NCI-H82 treated with DMSO at 0.1 percent for 48 hours (cell line): ENCODE data around the gene SCUBE1.
"Not testable (repeated sequence)": the region's sequence is repeated elsewhere in the genome, so short reads cannot be mapped to it uniquely, and the experiment has no call there.

Experiments used
- DNase-seq: peaks from one replicate; lab custom pipeline; 2025; ENCODE audit not compliant: unreplicated experiment; lab: John Stamatoyannopoulos, UW

The SCUBE1 gene

DNA sequence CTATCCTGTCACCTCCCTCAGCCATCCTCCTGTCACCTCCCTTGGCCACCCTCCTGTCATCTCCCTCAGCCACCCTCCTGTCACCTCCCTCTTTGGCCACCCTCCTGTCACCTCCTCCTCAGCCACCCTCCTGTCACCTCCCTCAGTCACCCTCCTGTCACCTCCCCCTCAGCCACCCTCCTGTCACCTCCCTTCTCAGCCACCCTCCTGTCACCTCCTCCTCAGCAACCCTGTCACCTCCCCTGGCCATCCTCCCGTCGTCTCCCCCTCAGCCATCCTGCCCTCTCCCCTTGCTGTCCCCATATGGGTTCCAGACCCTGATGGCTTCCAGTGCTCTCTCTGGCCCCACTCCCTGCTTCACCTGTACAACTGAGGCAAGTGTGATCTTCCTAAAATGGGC, 61.8 kb downstream of the SCUBE1 start:
- no peak for DNase-seq

DNA sequence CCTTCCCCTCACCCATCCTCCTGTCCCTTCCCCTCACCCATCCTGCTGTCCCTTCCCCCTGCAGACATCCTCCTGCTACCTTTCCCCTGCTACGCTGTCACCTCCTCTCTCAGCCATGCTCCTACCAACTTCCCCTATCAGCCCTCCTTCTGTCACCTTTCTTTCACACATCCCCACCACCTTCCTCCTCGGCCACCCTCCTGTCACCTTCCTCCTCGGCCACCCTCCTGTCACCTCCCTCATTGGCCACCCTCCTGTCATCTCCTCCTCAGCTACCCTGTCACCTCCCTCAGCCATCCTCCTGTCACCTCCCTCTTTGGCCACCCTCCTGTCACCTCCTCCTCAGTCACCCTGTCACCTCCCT, 62.7 kb downstream of the SCUBE1 start:
- not testable (repeated sequence) for DNase-seq

DNA sequence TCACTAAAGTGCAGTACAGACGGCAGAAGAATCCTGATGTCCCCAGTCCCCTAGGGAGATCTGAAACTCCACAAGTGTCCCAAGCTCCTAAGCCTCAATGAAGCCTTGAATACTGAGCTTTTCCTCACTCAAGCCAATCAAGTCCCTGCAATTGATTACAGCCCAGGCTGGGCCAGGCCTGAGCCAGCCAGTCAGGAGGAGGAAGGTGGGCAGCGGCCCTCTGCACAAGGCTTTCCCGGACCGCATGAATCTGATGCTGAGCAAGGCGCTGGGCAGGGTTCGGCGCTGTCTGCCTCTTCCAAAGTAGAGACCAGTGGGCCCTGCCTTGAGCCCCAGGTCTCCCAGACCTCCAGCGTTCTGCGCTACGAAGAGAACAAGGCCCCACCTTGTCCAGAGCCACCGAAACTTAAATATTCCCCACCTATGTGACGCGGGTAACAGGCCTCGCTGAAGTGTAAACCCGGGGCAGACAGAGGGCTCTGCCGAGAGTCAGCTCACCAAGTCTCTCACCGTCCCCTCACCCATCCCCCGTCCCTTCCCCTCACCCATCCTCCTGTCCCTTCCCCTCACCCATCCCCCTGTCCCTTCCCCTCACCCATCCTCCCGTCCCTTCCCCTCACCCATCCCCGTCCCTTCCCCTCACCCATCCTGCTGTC, 63.2 kb downstream of the SCUBE1 start:
- DNase-seq, result no peak

DNA sequence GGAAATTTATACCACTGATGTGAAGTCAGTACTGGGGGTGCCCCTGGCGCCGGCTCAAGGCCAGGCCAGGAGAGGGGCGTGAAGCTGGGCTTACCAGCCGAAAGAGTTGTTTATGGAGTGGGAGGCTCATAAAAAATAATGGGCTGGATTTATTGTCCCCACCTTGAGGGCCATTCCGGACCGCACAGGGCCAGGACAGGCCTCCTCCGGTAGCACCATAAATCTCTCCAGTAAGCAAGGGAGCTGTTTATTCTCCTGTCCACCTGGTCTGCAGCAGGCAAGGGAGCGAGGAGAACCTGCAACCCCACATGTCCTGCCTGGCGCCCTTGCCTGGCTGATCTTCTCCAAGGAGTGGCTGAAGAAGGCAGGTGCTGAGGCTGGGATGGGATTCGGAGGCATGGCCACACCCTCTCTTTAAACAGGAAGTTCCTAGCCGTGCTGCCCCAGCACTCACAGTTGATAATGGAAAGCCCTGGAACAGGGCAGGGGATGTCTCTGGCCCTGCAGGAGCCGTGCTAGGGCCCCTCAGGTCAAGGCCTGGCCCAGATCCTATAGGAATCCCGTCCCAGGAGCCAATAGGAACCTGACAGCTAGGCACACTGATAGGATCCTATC, 65.1 kb downstream of the SCUBE1 start:
- DNase-seq, result no peak

DNA sequence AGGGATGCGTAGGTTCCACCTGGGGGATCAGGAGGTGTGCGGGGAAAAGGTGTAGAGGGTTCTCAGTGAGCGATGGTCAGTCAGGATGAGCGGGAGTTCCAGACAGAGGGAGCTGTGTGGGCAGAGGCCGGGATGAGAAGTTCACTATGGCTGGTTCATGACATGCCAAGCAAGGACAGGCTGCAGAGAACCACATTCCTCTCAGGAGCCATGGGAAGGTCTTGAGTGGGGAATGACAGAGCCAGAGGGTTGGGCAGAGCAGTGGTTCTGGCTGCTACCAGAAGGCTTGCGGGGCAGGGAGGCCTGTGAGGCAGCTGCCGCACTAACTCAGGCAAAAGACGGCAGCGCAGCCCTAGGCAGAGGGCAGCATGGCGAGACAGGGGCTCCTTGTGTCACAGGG, 66.1 kb downstream of the SCUBE1 start:
- DNase-seq, result no peak

DNA sequence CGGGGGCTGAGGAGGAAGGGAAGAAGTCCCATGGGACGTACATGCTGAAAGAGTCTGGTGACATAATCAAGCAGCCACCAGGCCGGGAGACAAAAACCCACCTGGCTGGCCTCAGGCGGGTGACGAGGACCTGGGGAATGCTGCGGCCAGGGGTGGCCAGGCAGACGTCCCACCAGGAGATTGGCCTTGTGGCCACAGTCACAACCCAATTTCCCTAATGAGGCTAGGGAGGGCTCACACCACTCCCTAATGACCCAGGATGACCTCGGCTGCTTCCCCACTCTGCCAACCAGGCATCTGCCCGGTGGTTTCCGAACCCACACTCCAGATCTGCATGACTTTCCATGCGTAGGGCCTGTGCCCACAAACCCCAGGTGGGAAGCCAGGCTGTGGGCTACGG, 66.9 kb downstream of the SCUBE1 start:
- DNase-seq, result no peak

DNA sequence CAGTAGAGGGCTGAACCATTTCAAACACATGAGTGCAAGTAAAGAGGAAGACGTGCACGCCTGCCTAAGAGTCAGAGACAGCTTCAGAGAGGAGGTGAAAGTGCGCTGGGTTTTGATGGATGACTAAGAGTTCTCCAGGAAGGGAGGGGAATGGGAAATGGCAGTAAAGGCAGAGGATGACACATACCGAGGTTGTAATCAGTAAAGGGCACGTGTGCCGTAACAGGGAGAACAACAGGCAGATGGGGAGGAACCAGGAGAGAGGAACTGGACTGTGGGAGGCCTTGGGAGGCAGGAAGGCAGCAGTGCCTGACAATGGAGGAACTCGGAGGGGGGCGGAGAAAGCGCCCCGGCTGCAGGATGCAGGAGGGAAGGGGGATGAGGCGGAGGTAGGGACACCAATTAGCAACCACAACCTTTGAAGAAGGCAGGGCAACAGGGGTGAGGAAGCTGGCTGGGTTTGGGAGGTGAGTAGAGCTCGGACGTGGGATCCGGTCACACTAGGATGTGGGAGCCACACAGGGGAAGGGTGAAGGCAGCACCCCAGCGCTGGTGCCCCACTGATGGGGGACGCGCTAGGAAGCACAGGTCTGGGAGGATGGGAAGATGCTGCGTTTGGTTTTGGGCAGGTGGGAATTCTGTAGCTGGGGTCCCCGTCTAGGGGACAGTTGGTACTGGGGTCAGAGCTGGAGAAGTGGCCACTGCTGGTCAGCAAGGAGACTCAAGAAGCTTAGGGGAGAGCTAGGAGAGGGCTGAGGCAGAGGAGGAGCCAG, 67.4 kb downstream of the SCUBE1 start:
- no peak for DNase-seq

DNA sequence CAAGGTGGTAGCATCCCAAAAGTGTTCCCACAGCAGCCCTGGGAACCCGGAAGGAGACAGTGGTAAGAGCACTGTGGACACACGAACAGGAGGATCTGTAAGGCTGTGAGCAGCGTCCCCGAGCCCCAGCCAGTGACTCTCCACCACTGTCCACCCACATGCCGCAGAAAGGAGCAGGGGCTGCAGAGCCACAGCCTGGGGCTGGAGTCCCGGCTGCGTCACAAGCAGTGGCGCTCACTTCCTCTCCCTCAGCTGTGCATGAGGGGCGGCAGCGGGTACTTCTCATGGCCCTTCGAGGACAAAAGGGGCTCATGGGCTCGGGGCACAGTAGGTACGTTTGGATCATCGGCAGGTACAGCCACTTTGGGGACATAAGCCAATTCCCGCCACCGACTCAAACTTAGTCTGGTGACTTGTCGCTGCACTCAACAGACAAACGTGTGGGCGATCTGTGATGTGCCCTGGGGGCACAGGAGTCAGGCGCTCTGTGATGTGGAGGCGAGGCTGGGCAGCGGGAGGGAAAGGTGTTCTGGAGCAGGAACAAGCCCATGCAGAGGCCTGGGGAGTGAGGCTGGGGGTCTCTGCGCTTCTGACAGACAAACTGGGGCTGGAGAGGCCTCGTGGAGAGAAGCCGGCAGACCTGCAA, 68.5 kb downstream of the SCUBE1 start:
- no peak for DNase-seq

DNA sequence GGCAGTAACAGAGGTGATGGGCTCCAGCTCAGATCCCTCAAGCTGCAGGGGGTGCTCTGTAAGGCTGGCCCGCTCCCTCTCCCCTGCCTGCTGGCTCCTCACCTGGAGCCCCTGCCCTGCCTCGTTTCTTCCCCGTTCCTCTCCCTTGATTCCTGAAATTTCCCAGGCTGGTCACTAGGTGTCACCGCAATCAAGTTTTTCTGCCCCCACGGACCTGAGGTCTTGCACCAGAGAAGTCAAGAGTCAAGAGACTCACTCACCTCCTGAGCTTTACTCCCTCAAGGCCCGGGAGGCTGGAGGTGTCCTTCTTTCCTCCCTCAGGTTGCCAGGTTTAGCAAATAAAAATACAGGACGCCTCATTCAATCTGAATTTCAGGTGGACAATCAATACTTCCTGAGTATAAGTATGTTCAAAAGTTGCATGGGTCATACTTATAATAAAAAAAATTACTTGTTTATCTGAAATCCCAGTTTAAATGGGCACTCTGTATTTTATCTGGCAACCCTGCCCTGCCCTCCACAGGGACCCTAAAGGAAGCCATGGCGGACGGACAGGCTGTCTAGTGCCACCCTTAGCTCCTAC, 69.2 kb downstream of the SCUBE1 start:
- no peak for DNase-seq

DNA sequence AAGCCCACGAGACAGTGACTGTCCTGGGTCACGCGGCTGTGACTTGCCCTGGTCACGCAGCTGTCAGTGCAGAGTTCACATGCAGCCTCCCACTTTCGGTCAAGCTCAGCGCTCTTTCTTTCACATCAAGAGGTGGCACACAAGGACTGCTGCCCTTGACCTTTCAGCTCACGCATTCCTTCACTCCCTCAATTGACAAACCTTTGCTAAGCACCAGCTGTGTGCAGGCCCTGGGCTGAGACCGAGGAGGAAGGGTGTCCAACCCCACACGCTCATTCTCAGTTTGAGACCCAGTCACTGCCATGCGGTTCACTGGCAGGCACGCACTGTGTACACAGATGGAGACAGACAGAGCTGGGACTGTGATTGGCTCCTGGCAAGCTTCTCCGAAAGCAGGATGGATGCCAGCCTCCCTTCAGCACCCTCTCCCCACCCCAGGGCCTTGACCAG, 70.3 kb downstream of the SCUBE1 start:
- DNase-seq, result no peak

DNA sequence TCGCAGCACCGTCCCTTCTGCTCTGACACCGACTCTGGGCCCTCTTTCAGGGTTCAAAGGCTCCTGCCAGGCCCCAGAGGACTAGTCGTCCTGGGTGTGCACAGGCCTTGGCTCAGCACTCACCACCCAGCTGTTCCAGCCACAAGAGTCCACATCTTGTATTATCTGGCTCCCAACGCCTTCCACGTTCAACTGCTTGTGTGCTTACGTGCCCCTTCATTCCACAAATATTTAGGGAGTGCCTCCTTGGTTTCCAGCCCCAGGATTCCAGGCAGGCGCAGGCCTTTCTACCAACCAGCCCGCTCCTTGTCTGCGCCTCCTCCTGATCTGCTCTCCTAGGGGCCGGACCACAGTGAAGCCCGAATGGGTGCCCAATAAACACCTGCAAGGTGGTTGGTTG, 70.9 kb downstream of the SCUBE1 start:
- DNase-seq, result no peak

DNA sequence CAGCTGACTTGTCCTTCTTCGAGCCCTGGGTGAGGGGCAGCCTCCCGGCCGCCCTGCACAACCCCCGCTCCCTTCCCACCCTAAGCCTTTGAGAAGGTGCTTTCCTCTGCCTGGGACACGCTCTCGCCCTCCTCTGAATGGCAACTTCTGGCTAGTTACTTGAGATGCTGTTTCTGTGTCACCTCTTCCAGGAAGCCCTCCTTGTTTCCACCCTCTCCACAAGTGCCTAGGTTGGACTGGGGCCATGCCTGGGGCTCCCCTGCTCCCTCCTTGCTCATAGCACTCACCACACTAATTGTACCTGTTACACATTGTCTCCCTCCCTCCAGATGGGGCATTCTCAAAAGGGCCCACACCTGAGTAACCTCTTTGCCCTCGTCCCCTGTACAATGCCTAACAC, 72.2 kb downstream of the SCUBE1 start:
- no peak for DNase-seq

DNA sequence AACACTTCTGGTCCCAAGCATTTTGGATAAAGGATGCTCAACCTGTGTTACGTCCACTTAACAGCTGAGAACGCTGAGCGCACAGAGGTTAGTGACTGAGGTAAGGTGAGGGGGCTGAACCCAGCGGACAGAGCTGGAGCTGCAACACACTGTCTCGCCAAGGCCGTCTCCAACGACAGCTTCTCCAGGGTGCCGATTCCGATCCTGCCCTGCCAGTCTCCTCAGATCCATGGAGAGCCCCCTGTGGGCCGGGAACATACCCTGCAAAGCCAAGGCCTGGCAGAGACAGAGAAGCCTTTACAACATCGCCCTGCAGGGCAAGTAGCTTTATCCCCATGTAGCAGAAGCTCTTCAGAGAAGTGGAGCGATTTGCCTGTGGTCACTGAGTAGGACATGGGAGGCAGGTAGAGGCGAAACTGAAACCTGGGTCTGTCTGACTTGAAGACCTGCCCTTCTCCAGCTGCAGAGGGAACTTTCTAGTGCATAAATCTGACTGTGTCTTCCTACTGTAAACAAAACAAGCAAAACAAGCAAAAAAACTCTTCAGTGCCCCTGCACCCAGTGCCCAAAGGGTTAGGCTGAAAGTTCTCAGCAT, 72.8 kb downstream of the SCUBE1 start:
- no peak for DNase-seq

DNA sequence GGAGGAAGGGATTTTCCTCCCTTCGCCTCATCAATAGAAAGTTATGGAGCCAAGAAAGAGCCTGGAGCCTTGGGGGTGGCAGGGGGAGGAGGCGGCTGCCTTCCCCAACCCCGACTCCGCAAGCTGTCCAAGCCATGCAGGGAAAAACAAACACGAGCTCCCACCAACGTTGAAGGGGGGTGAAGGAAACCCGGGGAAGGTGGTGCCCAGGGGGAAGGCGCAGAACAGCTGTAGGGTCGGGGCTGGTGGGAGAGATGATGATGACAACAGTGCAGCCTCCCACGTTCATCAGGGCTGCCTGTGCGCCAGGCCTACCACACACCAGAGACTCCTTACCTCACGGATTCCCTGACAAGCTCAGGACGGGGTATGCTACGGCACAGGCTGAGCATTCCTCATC, 73.5 kb downstream of the SCUBE1 start:
- no peak for DNase-seq

DNA sequence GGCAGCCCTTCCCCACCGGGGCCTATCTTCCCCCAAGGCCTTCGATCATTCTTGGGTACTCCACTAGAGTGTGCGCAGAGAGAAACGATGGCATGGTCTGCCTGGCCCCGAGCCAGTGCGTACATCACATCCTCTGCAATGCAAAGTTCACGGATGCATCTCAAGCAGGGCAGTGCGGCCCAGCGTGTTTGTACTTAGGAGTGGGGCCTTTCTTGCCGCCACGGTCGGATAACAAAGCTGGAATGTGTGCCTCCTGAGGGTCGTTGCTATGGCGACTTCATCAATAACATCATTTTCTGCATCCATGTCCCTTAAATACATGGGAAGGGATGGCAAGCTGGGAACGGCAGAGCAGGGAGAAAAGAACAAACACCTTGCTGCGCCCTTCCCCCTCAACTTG, 73.9 kb downstream of the SCUBE1 start:
- DNase-seq, result no peak

DNA sequence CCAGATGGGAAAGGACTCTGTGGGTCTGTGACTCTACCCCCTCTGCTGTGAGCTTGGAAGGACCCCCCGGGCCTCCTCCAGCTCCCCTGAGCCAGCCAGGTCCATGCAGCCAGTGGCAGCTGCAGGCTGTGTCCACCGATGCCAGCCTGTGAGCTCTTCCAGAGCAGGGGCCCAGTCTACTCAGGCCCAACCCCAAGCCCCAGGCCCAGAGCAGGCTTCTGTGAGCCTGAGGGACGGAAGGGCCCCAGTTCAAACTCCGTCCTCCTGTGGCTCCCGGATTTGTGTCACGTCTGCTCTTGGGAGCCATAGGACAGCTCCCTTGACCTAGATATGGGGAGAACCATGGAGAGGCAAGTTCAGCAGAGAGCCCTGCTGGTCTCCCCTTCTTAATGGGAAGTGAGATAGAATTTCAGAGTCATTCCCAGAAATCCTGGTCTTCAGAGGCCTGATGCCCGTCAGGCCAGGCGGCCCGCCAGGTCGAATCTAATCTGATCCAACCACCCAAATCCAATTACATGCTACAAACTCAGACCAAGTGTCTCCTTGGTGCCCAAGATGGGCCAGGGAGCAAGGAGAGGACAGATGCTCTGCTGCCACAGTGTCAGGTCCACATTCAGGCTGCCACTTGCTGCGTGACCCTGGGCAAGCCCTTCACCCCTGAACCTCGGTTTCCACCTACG, 75.1 kb downstream of the SCUBE1 start:
- peak; percentile 39 for DNase-seq

DNA sequence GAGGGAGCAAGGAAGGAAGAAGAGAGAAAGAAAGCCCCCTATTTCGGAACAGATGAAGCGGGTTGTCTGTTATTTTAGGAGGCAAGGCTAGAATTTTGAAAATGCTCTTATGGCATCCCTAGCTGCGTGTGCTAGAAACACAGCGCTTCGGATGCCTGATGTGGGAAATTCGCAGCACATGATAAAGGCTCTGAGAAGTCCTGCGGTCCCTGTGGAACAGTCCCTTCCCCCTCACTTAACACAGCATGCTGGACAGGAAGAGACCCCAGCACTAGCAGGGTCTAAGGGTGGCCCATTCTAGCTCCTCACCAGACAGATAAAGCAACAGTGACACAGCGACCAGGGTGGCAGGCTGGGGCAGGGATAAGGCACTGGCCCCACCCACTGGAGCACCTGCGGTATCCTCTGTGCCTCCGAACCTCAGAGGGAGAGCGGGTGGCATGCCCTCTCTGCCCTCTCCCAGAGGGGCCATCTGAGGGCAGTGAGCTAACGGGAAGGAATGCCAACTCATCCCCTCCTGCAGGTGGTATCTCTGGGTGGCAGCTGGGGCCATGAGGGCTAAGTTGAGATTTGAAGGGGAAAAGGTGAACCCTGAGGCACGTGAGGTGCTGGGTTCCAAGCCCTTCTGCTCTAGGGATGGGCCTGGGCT, 75.7 kb downstream of the SCUBE1 start:
- no peak for DNase-seq

DNA sequence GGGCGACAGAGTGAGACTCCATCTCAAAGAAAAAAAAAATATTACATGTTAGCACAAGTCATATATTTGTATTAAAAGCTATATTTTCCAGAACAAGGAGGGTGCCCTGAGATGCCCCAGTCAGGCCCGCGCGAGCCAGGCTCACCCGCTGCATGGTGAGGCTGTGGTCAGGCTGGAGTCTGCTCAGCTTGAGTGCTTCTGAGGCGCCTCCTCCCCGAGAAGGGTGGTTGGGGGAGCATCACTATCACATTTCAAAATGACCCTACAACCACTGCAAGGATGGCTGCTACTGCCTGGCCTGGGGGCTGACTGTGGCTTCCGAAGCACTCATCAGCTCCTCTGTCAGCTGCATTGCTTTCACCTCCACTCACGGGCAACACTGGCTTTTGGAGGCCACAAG, 77.1 kb downstream of the SCUBE1 start:
- no peak for DNase-seq

DNA sequence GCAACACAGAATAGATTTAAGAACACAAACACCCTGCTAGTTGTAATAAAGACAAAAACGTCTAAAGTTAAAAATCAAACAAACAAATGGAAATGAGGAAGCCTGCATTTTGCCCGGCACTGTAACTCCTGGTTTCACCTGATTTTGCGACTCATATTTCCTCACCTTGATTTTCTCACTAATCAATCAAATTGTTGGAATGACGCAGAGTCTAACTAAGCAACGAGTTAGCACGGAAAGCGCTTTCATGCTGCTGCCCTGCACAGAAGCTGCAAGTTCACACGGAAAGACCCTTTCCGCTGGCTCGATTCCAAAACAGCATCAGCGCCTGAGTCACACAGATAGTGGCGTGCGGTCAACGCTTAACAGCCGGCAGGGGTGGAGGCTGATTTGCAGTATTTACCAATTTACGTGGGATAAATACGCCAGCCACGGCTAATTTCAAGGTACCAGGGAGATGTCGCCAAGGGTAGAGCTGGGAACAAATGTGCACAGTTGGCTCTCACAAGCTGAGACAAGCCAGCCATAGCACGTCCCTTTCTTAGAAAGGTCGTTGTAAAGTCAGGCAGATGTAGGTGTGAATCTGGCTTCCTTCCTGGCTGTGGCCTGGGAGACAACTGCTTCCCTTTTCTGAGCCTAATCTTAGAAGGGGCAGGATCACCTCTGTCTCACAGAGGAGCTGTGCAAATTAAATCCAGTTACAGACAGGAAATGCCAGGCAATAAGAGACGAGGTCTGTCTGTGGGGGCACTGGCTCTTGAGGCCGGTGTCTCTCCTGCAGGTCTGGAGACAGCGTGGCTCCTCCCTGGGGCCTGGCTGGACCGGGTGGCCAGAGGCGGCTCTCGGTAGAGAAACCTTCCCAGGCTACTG, 79.3 kb downstream of the SCUBE1 start:
- peak; percentile 4 for DNase-seq
